Measurements from ENCODE around the gene RSRC1.
"Not testable (repeated sequence)": the region's sequence is repeated elsewhere in the genome, so short reads cannot be mapped to it uniquely, and the experiment has no call there.

Gene RSRC1

GRCh38 chr3:158404131-158404718, 294.3 kb downstream of the RSRC1 start:
- no peak for DNase-seq (ENCODE audit: low spot score)

DNA sequence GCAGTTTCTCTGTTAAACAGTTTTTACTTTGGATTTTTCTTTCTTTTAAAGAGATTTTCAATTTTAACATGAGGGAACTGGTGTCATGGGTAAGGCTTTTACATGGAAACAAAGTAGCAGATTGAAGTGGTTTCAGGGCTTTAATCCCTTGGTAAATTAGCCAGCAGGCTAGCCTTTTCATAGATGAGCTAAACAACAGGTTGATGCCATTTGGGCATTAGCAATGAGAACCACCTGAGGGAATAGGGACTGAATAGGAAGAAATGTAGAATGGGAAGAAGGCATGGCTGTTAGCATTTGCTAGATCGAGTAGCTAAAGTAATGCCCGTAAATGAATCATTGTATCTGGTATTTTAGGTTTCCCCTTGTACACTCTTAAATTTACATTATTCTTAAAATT, 295.6 kb downstream of the RSRC1 start:
- no peak for DNase-seq (ENCODE audit: low spot score)

- no peak for DNase-seq (ENCODE audit: low spot score)
These were observed 298.1 kb downstream of the RSRC1 start for GRCh38 chr3:158407844-158408517.

DNA sequence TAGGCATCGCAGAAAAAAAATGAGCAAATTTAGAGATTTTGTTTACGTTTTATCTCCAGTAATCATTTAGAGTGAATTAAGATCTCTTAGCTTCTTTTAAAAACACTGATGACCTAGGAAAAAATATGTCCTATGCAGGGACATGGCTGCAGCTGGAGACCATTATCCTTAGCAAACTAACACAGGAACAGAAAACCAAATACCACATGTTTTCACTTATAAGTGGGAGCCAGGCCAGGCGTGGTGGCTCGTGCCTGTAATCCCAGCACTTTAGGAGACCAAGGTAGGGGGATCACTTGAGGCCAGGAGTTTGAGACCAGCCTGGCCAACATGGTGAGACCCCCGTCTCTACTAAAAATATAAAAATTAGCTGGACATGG, 298.6 kb downstream of the RSRC1 start:
- DNase-seq (ENCODE audit: low spot score) = not testable (repeated sequence)

DNA sequence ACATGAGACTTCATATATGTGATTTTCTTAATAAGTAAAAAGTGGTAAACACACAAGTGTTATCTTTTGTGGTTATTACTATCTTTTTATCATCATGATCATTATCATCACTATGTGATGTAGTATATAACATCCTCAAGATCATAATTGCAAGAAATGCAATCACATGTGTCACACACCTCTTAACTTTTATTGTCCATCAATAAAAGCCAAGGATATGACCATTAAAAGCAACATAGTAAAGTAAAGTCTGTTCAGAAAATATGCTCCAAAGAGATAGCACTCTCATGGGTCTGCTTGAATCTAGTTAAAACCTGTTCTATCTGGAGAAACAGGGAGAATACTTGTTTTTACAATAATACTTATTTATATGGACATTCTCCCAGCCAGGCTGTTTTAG, 308.1 kb downstream of the RSRC1 start:
- no peak for DNase-seq (ENCODE audit: low spot score)

DNA sequence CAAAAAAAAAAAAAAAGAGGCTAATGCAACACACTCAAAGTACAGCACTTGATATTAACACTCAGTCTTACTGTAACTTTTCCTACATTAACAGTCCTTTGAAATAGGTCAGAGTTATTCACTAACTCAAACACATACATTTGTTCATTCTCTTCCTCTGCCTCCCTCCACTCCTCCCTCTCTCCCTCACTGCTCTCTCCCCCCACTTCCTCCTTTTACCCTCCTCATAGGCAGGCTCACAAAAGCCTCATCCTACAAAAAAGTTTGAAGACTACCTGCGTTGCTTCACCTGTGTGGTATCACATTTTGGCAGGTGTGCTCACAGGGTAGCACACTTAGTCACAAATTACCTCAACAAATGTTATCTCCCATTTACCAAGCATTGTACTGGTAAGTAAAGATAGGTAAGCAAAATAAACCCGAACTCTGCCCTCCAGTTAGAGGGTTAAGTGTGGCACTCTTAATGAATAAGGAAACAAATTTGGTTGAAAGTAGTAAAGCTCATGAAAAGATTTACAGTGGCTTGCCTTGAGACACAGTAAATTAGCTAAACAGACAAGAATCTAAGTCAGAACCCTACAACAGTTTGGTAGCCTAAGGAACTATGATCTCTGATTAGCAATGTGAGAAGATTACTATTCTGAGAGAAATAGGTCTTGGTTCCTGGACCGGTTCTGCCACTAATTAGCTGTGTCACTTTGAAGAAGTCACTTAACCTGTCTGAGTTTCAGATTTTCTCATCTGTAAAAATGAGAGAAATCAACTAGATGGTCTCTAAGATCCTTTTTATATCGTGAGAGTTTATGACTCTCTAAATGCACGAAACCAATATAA, 310.1 kb downstream of the RSRC1 start:
- DNase-seq (ENCODE audit: low spot score) = no peak

GRCh38 chr3:158420654-158421396, 310.9 kb downstream of the RSRC1 start:
- no peak for DNase-seq (ENCODE audit: low spot score)

GRCh38 chr3:158430448-158430847, 320.6 kb downstream of the RSRC1 start:
- no peak for DNase-seq (ENCODE audit: low spot score)

DNA sequence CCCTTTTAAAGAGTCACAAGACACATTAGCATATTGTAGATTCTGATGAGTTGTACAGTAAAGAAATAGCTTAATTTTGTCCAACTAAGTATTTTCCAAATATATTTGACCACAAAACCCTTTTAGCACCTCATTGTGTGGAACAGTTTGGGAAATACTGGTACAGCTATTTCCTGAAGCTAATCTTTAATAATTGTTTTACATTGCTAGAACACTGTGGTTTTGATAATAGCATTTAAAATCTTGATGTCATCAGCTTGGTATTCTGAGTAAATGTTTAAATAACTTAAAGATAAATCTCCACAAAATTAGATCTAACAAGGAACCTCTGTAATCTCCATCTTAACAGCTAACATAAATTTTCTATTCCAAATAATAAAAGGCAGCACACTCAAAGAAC, 321.1 kb downstream of the RSRC1 start:
- DNase-seq (ENCODE audit: low spot score) = no peak

GRCh38 chr3:158431829-158432228, 321.9 kb downstream of the RSRC1 start:
- DNase-seq (ENCODE audit: low spot score) = no peak

- peak; percentile 80 for DNase-seq (ENCODE audit: low spot score)
These were observed 324.6 kb downstream of the RSRC1 start for GRCh38 chr3:158434412-158435038.

- no peak for DNase-seq (ENCODE audit: low spot score)
These were observed 333.7 kb downstream of the RSRC1 start for GRCh38 chr3:158443632-158444031.

GRCh38 chr3:158447408-158447807, 337.5 kb downstream of the RSRC1 start:
- DNase-seq (ENCODE audit: low spot score) = no peak

DNA sequence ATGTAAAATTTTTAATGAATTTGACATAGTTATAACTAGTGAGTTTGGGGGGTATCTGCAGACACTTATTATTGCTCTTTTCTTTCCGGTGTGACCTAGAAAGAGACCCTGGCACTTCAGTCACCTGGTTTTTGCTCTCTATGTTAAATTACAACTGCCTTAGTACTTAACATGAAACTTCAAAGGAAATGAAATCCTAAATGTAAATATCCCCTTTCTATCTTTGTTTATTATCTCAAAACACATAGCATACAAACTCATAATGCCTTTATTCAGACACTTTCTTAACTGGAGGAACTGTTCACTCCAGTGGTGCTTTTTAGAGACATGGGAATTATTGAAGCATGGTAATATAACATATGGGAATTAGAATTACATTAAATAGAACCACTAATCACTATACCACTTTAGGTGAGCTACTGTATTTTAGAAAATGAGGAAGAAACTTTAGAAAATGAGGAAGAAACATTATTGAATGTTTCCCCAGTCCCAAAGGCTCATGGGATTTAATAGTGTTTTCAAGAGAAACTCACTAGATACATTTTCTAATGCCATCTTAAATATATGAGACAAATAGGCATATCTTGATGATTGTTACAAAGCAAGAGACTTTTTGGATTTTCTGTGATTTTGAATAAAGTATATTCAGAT, 341.6 kb downstream of the RSRC1 start:
- no peak for DNase-seq (ENCODE audit: low spot score)

DNA sequence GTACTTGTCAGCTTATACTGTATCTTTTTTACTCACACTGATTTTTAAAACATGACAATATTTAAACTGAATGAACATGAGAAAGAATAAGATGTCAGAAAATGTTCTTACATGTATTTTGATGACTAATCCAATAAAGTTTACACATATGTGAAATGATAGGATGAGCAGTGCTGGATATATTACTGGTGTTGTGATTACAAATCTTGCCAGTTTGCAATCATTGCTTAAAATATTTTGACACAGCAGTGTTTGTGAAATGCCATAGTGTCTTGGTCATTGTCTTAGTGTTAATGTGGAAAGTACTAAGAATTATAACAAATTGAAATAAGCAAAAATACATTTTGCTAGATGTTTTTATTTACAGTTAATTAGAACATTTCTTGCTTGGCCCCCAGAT, 342.4 kb downstream of the RSRC1 start:
- DNase-seq (ENCODE audit: low spot score) = no peak

DNA sequence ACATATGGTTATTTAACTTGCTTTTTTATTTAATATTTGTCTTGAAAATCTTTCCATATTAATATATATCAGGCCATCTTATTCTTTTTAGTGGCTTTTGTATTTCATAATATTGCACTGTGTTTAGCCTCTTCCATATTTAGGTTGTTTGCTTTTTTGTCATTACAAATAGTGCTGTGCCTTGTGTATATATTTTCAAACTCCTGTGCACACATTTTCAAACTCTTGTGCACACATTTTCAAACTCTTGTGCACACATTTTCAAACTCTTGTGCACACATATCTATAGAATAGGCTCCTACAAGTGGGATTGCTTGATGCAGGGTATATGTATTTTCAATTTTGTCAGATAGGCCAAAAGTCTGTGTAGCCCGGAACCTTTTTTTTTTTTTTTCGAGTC, 343.1 kb downstream of the RSRC1 start:
- DNase-seq (ENCODE audit: low spot score) = no peak

DNA sequence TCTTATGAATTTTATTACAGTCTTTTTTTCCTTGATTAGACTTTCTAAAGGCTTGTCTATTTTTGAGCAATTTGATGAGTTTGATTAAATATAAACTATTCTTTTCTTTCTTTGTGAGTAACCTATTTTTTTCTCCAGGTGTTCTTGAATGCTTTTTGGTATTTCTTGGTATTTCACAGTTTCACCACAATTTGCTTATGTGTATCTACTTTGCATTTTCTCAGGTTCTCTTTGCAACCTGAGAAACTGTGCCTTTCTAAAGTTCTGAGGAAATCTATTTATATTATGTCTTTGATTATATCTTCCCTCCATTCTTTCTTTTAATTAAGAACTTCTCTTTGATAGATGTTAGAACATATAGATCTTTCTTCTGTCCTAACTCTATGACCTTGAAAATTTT, 344.0 kb downstream of the RSRC1 start:
- DNase-seq (ENCODE audit: low spot score) = no peak

- no peak for DNase-seq (ENCODE audit: low spot score)
These were observed 345.5 kb downstream of the RSRC1 start for GRCh38 chr3:158455406-158455805.

DNA sequence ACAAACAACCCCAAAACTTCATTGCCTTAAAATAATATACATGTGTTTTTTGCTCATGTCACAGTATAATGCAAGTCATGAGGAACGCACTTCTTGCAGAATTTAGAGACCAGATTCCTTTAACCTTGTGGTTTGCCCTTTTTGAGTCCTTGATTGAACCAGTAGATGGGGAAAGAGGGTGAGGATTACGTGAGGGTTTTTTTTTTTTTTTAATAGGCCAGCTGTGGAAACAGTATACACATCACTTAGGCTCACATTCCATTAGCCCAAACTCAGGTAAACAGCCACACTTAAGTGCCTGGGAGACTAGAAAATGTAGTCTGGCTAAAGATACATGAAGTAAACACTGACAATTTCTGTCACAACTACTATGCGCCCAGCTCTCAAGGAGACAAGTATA, 346.2 kb downstream of the RSRC1 start:
- DNase-seq (ENCODE audit: low spot score) = no peak

- no peak for DNase-seq (ENCODE audit: low spot score)
These were observed 348.6 kb downstream of the RSRC1 start for GRCh38 chr3:158458464-158458863.

- DNase-seq (ENCODE audit: low spot score) = no peak
These were observed 351.0 kb downstream of the RSRC1 start for GRCh38 chr3:158460926-158461325.

GRCh38 chr3:158463556-158463955, 353.7 kb downstream of the RSRC1 start:
- no peak for DNase-seq (ENCODE audit: low spot score)

All from RKO (cell line).